Tongue (tissue), 2 donors: ENCODE data around the gene VEGFB. TPM values are rescaled to one million over a fixed set of nuclear protein-coding genes. Genes with fewer than 3 reads are reported as not detected.

Experiments used
- DNase-seq: peaks from one replicate; pipeline ENCODE4 v3.0.0-alpha.2; 2015
- total RNA-seq: library from RNA; depleted of rRNA; stranded (reverse); fragments of >200 nt; gene quantifications from one replicate; pipeline ENCODE4 v1.2.3, GENCODE V29; 2014

The VEGFB gene
- total RNA-seq, 1 donor from 2014 or later, result 46.5 TPM

- DNase-seq, result no peak
Measured at GRCh38 chr11:64211181-64211872, 23.1 kb upstream of the VEGFB start.

GRCh38 chr11:64216879-64217278 lies 17.5 kb upstream of the VEGFB start:
- no peak for DNase-seq

- DNase-seq, result no peak
Measured at GRCh38 chr11:64218628-64219353, 15.6 kb upstream of the VEGFB start.

- DNase-seq, result no peak
Measured at GRCh38 chr11:64219354-64219684, 15.1 kb upstream of the VEGFB start.

- no peak for DNase-seq
Measured at GRCh38 chr11:64219755-64220154, 14.6 kb upstream of the VEGFB start.

- DNase-seq, result no peak
Measured at GRCh38 chr11:64220271-64220670, 14.1 kb upstream of the VEGFB start.

GRCh38 chr11:64220798-64221197 lies 13.6 kb upstream of the VEGFB start:
- no peak for DNase-seq

GRCh38 chr11:64222651-64223000 lies 11.8 kb upstream of the VEGFB start:
- DNase-seq, result no peak

- DNase-seq, result no peak
Measured at GRCh38 chr11:64223001-64223651, 11.3 kb upstream of the VEGFB start.

GRCh38 chr11:64224151-64224890 lies 10.1 kb upstream of the VEGFB start:
- DNase-seq, result no peak

- no peak for DNase-seq
Measured at GRCh38 chr11:64224891-64225607, 9.3 kb upstream of the VEGFB start.

GRCh38 chr11:64225608-64226506 lies 8.5 kb upstream of the VEGFB start, which contains the start of the genes NUDT22 and TRPT1:
Gene NUDT22 (plus strand): TSS chr11:64226274. CDS start chr11:64226653, 379 bp downstream.
Gene TRPT1 (minus strand): TSS chr11:64226186. CDS start chr11:64225860, 326 bp downstream.
- peak; percentile 94 for DNase-seq

- DNase-seq, result peak; percentile 64
Measured at GRCh38 chr11:64226507-64227051, 7.8 kb upstream of the VEGFB start.

- no peak for DNase-seq
Measured at GRCh38 chr11:64227405-64227956, 6.9 kb upstream of the VEGFB start.

GRCh38 chr11:64229090-64229743 lies 5.2 kb upstream of the VEGFB start:
- DNase-seq, result no peak

- no peak for DNase-seq
Measured at GRCh38 chr11:64229744-64230170, 4.6 kb upstream of the VEGFB start.

- peak; percentile 98 for DNase-seq
Measured at GRCh38 chr11:64230171-64230984, 4.0 kb upstream of the VEGFB start, which contains the start of gene DNAJC4. Gene DNAJC4 (plus strand): TSS chr11:64230548. CDS start chr11:64230855, 307 bp downstream.

GRCh38 chr11:64230985-64231365 lies 3.4 kb upstream of the VEGFB start:
- DNase-seq, result no peak

- no peak for DNase-seq
Measured at GRCh38 chr11:64231546-64231945, 2.8 kb upstream of the VEGFB start.
